NCI-H2227 (cell line): Measurements from ENCODE around the gene SLC15A3.
"Not testable (repeated sequence)": the region's sequence is repeated elsewhere in the genome, so short reads cannot be mapped to it uniquely, and the experiment has no call there.

Source experiments
- DNase-seq: peaks from one replicate; lab custom pipeline; 2025; ENCODE audit not compliant: unreplicated experiment; lab: John Stamatoyannopoulos, UW

SLC15A3 gene

GRCh38 chr11:60915248-60915914, 36.6 kb downstream of the SLC15A3 start:
- peak; percentile 23 for DNase-seq

- peak; percentile 44 for DNase-seq
Observed at GRCh38 chr11:60914633-60915247, 37.2 kb downstream of the SLC15A3 start.

- DNase-seq, result peak; percentile 92
Observed at GRCh38 chr11:60913793-60914632, 38.0 kb downstream of the SLC15A3 start, which contains the start of gene TMEM109. Gene TMEM109, plus strand, starts transcription at chr11:60914158. Its CDS starts 5,536 bp downstream, at chr11:60919694.

DNA sequence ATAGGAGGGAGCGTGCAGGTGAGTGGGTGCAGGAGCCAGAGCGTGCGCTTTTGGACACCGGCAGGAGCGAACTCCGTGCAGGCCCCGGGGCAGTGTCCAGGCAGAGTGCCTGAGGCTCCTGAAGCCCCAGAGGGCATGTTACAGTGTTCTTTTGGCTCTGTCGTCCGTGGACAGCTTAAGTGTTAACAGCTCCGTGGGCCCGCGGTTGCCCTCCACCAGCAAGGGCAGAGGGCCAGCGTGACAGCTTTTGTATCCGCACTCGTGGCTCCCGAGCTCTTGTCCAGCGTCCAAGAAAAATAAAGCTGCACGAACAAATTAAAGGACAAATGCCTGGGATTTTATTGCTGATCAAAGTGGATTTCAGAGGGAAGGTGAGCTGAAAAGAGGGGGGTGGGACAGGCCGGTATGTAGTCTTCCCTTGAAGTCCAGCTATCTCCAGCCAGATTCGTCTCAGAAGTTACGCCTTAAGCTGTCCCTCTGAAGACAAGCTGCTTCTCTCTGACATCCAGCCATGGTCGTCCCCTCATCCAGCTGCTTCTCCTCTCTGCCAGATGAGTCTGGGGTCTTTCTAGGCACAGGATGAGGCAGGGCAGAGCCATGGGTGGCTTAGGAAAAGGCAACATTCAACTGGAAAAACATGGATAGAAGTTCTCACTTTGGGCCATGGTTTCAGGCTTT, 39.0 kb downstream of the SLC15A3 start:
- DNase-seq, result peak; percentile 25

DNA sequence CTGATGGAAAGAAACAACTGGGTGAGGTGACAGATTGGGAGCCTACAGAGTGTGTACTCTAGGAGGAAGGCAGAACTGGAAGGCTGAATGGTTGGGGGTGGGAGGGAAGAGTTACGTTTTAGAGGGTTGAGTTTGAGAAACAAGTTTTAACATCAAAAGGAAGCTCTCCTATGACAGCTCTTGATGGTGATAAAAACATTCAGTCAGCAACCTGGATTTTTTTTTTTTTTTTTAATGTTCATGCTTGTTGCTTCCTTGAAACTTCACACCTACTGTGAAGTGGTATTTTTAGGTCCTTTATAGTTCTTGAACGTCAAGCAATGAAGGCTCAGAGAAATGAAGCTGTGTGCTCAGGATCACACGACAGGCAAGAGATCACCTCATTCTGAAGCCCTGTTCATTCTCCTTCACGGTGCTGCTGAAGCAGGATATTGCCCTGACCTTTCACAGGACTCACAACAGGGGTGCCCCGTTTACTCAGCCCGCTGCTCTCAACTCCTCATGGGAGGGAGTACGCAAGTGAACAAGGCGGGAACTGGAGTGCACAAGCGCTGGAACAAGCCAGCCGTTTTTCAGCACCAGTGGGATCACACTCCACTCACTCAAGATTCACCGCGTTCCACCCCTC, 39.6 kb downstream of the SLC15A3 start:
- peak; percentile 59 for DNase-seq

- no peak for DNase-seq
Observed at GRCh38 chr11:60910711-60911380, 41.1 kb downstream of the SLC15A3 start.

DNA sequence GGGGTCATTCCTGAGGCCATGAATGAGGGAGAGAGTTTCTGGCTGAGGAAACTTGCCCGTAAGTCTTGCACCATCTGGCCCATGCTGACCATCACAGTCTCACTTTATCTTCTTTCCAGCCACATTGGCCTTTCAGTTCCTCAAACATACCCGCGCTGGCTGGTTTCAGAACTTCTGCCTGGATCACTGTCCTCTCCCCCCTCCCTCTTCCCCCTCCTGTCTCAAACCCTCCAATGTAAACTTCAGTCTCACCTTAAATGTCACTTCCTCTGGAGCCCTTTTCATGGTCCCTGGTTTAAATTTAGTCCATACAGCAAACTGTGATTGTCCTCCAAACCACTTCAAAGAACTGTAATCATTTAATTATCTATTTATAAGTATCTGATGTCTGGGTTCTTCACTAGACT, 41.7 kb downstream of the SLC15A3 start:
- no peak for DNase-seq

GRCh38 chr11:60909680-60910280, 42.2 kb downstream of the SLC15A3 start:
- DNase-seq, result not testable (repeated sequence)

DNA sequence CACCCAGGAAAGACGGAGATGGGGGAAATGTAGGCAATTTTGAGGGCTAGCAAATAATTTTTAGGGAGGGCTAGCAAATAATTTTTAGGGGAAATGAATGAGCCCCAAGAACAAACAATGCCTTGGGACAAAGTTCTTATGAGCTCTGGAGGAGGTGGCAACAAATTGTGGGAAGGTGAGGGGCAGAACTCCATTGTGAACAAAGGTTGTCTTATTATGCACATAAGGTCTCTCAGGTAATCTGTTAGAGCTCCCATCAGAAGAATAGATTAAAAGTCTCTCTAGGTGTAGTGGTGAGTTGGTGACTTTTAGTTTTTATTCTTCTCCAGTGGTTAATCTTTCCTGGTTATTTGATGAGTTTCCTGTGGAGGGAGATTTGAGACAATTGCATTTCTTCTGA, 43.2 kb downstream of the SLC15A3 start:
- no peak for DNase-seq

DNA sequence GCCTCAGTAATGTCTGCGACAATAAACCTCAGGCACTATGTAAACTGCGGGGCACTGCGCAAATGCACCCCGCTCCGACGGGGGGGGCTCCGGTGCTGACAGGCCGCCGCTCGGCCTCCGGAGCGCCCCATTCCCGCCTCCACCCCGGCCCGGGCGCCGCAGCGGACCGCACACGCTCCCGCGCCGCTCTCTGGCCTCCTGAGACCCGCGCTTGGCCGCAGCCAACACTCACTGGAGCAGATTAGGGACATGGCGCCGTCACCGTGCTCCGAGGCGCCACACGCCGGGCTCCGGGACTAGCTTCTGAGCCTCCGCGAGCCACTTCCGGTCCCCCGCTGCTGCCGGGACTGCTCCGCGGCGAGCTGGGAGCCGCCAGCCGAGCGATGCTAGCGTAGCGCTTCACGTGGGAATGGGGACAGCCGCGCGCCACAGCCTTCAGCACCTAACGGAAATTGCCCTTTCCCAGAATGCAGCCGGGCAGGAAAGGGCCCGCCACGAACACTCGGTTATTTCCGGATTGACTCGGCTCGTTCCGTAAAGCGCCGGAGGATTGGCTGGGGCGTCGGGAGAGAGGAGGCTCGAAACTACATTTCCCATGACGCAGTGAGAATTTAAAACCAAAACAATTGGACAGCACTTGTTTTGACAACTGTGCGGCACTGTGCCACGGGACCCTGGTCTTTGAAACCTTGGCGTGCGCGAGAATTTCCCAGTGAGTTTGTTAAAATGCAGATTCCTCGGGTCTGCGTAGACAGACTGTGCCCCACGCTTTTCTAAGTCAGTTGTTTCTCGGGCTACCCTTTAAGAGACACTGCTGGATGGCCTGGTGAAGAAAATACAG, 45.6 kb downstream of the SLC15A3 start, which contains the start of gene PRPF19:
TSS of gene PRPF19 (minus strand) at position 454 of the 841 bp plus-strand sequence. CDS start at position 251, 203 bp downstream.
- peak; percentile 99 for DNase-seq

DNA sequence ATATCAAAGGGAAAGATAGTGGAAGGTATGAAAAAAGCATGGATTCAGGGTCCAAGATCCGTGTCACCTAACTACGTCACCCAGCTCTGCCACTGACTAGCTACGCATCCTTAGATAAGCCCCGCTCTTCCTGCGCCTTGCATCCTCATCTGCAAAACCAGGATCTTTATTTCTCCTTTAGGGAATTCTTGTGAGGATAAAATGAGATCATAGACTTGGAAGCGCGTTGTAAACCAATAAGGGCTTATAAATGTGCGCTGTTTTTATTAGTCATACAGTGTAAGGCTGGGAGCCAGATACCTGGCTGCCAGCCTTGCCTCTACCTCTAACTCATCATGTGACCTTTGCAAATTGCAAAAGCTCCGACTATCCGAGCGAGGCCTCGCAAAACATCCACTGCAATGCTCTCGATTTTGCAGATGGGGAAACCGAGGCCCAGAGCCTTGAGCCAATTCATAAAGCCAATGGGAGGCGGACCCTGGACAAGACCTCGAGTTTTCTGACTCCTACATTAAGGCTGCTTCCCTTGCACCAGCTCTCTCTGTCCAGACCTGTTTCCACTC, 46.3 kb downstream of the SLC15A3 start:
- peak; percentile 56 for DNase-seq

DNA sequence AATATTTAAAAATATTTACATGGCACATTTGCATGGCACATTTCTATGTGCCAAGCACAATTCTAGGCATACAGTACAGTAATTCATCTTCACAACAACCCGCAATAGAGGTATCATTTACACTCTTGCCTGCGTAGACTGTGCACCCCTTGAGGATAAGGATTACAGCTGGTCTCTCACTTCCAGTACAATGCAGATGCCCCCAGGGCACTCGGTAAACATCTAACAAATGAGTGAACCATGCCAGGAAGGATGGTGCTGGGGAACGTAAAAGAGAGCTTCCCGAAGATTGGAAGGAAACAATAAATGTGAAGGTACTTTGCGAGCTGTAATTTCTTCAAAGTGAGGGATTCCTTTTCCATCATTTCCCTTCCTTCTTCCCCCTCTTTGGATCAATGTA, 46.9 kb downstream of the SLC15A3 start:
- DNase-seq, result no peak

- DNase-seq, result no peak
Observed at GRCh38 chr11:60902625-60903024, 49.4 kb downstream of the SLC15A3 start.

DNA sequence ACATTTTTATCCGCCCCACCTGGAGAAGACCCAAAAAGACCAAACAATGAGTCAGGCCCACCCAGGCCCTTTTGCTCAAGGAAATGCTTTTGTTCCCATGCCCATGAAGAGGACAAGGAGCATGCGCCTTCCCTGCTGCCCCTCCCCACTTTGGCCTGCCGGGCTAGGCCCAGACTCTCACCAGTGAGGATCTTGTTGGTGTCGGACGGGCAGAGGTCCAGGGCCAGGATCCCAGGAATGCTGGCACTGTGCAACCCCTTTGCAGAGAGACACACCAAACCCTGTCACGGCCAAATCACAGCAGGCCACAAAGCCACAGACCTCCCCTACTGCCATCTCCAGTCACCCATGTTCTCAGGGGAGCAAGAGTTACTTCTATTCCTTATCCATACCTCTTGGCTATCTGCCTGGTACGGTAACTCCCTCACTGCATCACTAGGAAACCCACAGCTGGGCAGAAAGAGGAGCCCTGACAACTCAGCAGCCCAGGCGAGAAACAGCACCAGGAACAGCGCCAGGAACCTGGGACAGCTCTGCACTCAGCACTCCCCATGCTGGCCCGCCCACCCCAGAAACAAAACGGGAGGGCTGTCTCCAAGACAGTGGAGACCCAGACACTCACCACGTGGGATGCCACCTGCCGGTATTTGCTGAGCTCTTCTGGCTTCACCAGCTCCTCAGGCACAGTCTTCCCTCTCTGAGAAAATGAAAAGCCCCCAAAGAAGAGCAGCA, 51.1 kb downstream of the SLC15A3 start:
- DNase-seq, result no peak

GRCh38 chr11:60899977-60900376, 52.0 kb downstream of the SLC15A3 start:
- DNase-seq, result no peak

DNA sequence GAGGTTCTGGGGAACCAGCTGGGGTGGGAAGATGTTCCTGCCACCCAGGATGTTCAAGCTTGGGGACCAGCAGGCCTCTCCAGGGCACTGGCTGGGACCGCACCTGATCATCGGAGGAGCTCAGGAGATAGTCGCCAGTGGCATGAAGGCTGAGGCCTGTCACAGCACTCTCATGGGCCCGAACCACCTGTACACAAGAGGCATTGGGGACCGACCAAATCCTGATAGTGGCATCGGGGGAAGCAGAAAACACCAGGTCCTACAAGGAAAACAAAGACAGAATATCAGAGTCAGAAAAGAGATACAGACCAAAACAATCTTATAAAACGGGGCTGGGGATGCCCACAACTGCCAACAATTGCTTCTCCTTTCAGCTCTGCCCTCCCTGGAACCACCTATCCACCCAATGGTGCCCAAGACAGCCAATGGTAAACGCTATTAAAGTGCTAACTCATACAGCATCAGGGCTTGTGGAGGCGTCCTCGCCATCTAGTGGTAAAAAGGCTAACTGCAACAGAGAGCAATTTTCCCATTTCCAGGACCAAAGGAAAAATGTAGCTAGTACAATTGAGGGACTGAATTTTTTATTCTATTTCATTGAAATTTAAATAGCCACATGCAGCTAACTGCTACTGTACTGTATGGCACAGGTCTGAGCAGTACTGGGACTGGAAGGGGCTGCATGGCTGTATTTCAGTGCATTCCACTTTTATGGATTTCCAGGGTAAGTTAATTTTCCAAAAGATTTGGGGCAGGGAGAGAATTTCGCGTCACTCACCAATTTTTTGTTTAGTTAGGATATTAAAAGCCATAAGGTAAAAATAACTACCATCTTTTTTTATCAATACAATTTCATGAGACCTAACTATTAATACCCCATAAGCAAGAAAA, 52.7 kb downstream of the SLC15A3 start:
- peak; percentile 79 for DNase-seq

DNA sequence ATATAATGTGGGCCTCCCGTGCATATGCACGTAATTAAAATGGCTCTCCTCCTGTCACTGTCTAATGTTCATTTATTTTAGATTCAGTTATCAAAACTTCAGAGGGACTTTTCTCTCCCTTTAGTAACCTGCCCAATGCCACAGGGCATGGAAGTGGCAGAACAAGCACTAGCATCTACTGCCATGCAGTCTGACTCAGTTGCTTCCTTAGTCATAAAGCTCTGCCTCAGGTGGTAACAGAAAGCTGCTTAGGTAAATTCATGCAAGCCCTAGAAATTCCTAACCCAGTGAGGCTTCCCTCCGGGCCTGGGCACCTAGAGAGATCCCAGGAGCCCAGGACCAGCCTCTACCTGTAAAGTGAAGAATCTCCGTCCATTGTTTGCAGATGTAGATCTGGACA, 54.5 kb downstream of the SLC15A3 start:
- no peak for DNase-seq
